DMS153 treated with DMSO at 0.1 percent for 48 hours (cell line): ENCODE results near the gene C2orf80.
"Not testable (repeated sequence)": the region's sequence is repeated elsewhere in the genome, so short reads cannot be mapped to it uniquely, and the experiment has no call there.

ENCODE experiments used
- DNase-seq: peaks from one replicate; lab custom pipeline; 2025; ENCODE audit not compliant: unreplicated experiment; lab: John Stamatoyannopoulos, UW

C2orf80 gene

DNA sequence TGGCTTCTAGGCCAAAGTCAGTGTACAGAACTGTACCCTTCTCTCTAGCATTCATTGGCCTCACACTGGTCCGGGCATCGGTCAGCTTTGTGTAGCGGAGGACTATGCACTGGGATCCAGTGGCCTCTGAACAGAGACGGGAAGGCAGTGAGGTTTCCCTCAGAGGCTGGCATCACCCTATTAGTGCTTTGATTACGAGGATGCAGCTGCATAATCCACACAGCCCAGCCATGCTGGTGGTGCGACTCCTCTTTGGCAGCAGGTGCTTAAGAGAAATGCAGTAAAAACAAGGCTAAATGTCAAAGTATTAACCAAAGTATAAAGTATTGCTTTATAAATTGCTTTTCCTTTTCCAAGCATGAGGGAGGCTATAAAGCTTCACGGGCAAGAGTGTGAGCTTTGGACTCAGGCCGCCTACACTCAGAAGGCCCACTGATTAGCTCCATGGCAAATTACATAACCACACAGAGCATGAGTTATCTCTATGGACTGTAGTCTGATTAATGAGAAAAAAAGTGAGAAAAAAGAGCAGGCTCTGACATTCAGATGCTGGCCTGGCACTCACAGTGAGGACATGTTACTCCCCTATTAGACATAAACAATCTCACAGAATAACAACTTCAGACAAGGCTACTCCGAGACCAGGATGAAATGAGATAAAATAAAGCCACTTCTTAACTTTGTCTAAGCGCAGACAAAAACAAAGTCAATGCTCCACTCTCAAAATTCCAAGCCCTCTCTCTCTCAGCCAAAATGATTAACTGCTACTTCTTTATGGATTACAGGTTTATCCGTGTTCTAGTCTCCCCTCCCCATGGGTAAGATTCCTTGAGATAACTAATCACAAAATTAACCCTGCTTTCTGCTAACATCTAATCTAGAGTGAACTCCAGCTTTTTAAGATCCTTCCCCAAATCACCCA is 53.8 kb downstream of the C2orf80 start:
- no peak for DNase-seq

- no peak for DNase-seq
These were observed 54.8 kb downstream of the C2orf80 start for GRCh38 chr2:208134928-208135586.

DNA sequence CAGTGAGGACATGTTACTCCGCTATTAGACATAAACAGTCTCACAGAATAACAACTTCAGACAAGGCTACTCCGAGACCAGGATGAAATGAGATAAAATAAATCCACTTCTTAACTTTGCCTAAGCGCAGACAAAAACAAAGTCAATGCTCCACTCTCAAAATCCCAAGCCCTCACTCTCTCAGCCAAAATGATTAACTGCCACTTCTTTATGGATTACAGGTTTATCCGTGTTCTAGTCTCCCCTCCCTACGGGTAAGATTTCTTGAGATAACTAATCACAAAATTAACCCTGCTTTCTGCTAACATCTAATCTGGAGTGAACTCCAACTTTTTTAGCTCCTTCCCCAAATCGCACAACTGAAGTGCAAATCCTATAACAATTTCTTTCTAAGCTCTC is 59.1 kb downstream of the C2orf80 start:
- no peak for DNase-seq

GRCh38 chr2:208129744-208130711 is 59.8 kb downstream of the C2orf80 start, which contains the start of gene CRYGC:
Gene CRYGC, minus strand, starts transcription at chr2:208129828. Its CDS starts 36 bp downstream, at chr2:208129792.
- no peak for DNase-seq

GRCh38 chr2:208128136-208128535 is 61.7 kb downstream of the C2orf80 start:
- no peak for DNase-seq

- no peak for DNase-seq
These were observed 62.7 kb downstream of the C2orf80 start for GRCh38 chr2:208127090-208127489.

DNA sequence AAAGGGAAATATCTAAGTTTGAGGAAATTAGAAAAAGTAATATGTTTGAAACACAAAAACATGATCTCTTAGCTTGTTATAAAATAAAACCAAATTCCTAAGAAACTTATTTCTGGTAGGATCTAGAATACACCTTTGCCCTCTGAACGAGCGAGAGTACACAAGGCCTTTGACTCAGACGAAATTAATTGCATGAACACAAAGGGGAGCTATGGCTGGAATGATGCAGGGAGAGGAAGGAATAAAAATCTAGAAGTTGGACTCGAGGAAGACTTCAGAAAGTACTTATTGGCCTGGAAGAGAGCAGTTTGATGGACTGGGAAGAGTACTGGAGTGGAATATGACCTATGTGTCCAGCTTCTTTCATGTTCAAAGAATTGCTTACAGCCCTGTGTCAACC is 64.6 kb downstream of the C2orf80 start:
- no peak for DNase-seq

GRCh38 chr2:208124013-208124715 is 65.7 kb downstream of the C2orf80 start, which contains the start of gene CRYGD:
Gene CRYGD, minus strand, starts transcription at chr2:208124524. Its CDS starts 51 bp downstream, at chr2:208124473.
- not testable (repeated sequence) for DNase-seq

GRCh38 chr2:208122248-208122647 is 67.6 kb downstream of the C2orf80 start:
- DNase-seq, result no peak

DNA sequence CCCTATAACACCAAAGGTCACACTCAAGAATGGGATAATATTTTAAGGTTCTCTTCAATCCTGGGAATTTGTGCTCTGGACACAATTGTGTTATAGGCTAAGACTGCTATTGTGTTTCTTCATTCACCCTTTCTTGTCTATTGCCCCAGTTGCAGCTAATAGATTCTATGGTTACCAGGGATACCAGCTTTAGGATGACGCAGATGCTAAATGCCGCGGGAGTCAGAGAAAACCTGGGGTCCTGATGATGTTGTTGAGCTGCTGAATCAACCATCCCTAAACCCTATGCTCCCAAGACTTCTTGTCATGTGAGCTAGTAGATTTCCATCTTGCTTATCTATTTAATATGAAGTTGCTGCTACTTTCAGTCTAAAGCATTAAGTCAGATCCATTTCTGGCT is 70.9 kb downstream of the C2orf80 start:
- no peak for DNase-seq

DNA sequence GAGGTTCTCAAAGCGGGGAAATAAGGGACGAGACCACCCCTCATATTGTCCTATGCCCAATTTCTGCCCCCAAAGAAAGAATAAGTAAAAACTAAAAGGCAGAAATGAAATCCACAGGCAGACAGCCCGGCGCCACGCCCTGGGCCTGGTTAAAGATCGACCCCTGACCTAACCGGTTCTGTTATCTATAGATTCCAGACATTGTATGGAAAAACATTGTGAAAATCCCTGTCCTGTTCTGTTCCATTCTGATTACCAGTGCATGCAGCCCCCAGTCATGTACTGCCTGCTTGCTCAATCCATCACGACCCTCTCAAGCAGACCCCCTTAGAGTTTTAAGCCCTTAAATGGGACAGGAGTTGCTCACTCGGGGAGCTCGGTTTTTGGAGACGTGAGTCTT is 72.4 kb downstream of the C2orf80 start:
- DNase-seq, result not testable (repeated sequence)
